HEK293 (cell line): ENCODE results near the gene ARL13A.

Source experiments
- KLF10 ChIP-seq: fragments of 450-650 bp; IDR thresholded peaks from 2 replicates; pipeline ENCODE4 v1.5.1; 2018; ENCODE audit warnings: missing biosample characterization, mild to moderate bottlenecking, missing genetic modification characterization
- OSR2 ChIP-seq: fragments of 450-650 bp; formaldehyde crosslinking; IDR thresholded peaks from 2 replicates; pipeline ENCODE4 v1.5.1; 2016; ENCODE audit warnings: missing biosample characterization, missing genetic modification characterization
- TCF7L2 ChIP-seq: IDR thresholded peaks from 2 replicates; pipeline ENCODE4 v1.6.1; 2011; ENCODE audit warnings: low read depth, mild to moderate bottlenecking, inconsistent platforms, low read length, moderate library complexity, borderline replicate concordance
- ZBTB1 ChIP-seq: fragments of 450-650 bp; formaldehyde crosslinking; IDR thresholded peaks from 2 replicates; pipeline ENCODE4 v1.5.1; 2016; ENCODE audit warnings: missing biosample characterization, missing genetic modification characterization
- ZNF169 ChIP-seq: fragments of 450-650 bp; formaldehyde crosslinking; IDR thresholded peaks from 2 replicates; pipeline ENCODE4 v1.5.1; 2016; ENCODE audit warnings: missing biosample characterization, missing genetic modification characterization
- ZNF175 ChIP-seq: fragments of 450-650 bp; formaldehyde crosslinking; IDR thresholded peaks from 2 replicates; pipeline ENCODE4 v1.5.1; 2016; ENCODE audit warnings: missing biosample characterization, missing genetic modification characterization
- ZNF239 ChIP-seq: fragments of 450-650 bp; formaldehyde crosslinking; IDR thresholded peaks from 2 replicates; pipeline ENCODE4 v1.5.1; 2016; ENCODE audit warnings: missing biosample characterization, missing genetic modification characterization
- ZNF266 ChIP-seq: fragments of 450-650 bp; formaldehyde crosslinking; IDR thresholded peaks from 2 replicates; pipeline ENCODE4 v1.5.1; 2016; ENCODE audit warnings: missing biosample characterization, missing genetic modification characterization, low read depth
- ZNF302 ChIP-seq: fragments of 450-650 bp; formaldehyde crosslinking; IDR thresholded peaks from 2 replicates; pipeline ENCODE4 v1.5.1; 2016; ENCODE audit warnings: missing biosample characterization, missing genetic modification characterization, low read depth
- ZNF341 ChIP-seq: fragments of 450-650 bp; formaldehyde crosslinking; IDR thresholded peaks from 2 replicates; pipeline ENCODE4; 2016; ENCODE audit warnings: low read depth, missing biosample characterization, missing genetic modification characterization
- ZNF404 ChIP-seq: fragments of 450-650 bp; formaldehyde crosslinking; IDR thresholded peaks from 2 replicates; pipeline ENCODE4 v1.5.1; 2017; ENCODE audit warnings: missing biosample characterization, missing genetic modification characterization
- ZNF426 ChIP-seq: fragments of 450-650 bp; formaldehyde crosslinking; IDR thresholded peaks from 2 replicates; pipeline ENCODE4 v1.5.1; 2017; ENCODE audit warnings: missing biosample characterization, missing genetic modification characterization, mild to moderate bottlenecking, inconsistent platforms, moderate library complexity
- ZNF514 ChIP-seq: fragments of 450-650 bp; formaldehyde crosslinking; IDR thresholded peaks from 2 replicates; pipeline ENCODE4 v1.5.1; 2016; ENCODE audit warnings: missing biosample characterization, missing genetic modification characterization
- ZNF560 ChIP-seq: fragments of 450-650 bp; formaldehyde crosslinking; IDR thresholded peaks from 2 replicates; pipeline ENCODE4 v1.5.1; 2017; ENCODE audit warnings: missing biosample characterization, missing genetic modification characterization, borderline replicate concordance
- ZNF629 ChIP-seq: fragments of 450-650 bp; formaldehyde crosslinking; IDR thresholded peaks from 2 replicates; pipeline ENCODE4 v1.5.1; 2017; ENCODE audit warnings: missing biosample characterization, missing genetic modification characterization
- ZNF747 ChIP-seq: fragments of 450-650 bp; formaldehyde crosslinking; IDR thresholded peaks from 2 replicates; pipeline ENCODE4 v1.5.1; 2016; ENCODE audit warnings: missing biosample characterization, missing genetic modification characterization
- ZSCAN30 ChIP-seq: fragments of 450-650 bp; IDR thresholded peaks from 2 replicates; pipeline ENCODE4 v1.5.1; 2018; ENCODE audit warnings: missing biosample characterization, mild to moderate bottlenecking, missing genetic modification characterization, moderate library complexity
- TF ChIP-seq, protein P1 (sequence below): fragments of 450-650 bp; IDR thresholded peaks from 2 replicates; pipeline ENCODE4 v1.5.1; 2018; ENCODE audit warnings: missing biosample characterization, missing genetic modification characterization
- TF ChIP-seq, protein P2 (sequence below): fragments of 450-650 bp; formaldehyde crosslinking; IDR thresholded peaks from 2 replicates; pipeline ENCODE4 v1.5.1; 2016; ENCODE audit warnings: missing biosample characterization, missing genetic modification characterization
- TF ChIP-seq, protein P3 (sequence below): fragments of 450-650 bp; formaldehyde crosslinking; IDR thresholded peaks from 2 replicates; pipeline ENCODE4 v1.5.1; 2016; ENCODE audit warnings: missing biosample characterization, missing genetic modification characterization
- TF ChIP-seq, protein P4 (sequence below): fragments of 450-650 bp; formaldehyde crosslinking; IDR thresholded peaks from 2 replicates; pipeline ENCODE4 v1.5.1; 2016; ENCODE audit warnings: missing biosample characterization, missing genetic modification characterization
- TF ChIP-seq, protein P5 (sequence below): fragments of 450-650 bp; formaldehyde crosslinking; optimal IDR thresholded peaks from 2 replicates; pipeline ENCODE3; 2016; ENCODE audit warnings: missing biosample characterization, mild to moderate bottlenecking, missing genetic modification characterization
- TF ChIP-seq, protein P6 (sequence below): fragments of 450-650 bp; formaldehyde crosslinking; IDR thresholded peaks from 2 replicates; pipeline ENCODE4 v1.5.1; 2016; ENCODE audit warnings: missing biosample characterization, missing genetic modification characterization, borderline replicate concordance
- TF ChIP-seq, protein P7 (sequence below): fragments of 450-650 bp; formaldehyde crosslinking; IDR thresholded peaks from 2 replicates; pipeline ENCODE4 v1.5.1; 2016; ENCODE audit warnings: missing biosample characterization, missing genetic modification characterization

Gene ARL13A

DNA sequence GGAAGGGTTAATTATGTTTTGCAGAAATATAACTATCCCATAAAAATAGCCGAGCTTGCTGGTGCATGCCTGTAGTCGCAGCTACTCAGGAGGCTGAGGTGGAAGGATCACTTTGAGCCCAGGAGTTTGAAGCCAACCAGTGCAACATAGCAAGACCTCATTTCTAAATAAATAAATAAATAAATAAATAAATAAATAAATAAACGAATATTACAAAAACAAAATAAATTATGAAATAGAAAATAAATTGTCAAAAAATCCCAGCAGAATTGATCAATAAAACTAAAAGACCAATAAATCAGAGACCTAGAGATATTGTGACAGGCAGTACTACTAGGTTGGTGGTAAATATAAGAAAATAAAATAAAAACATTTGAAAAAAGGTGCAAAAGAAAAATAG is 6.7 kb upstream of the ARL13A start (continued):
- TF ChIP-seq, protein P1, sequence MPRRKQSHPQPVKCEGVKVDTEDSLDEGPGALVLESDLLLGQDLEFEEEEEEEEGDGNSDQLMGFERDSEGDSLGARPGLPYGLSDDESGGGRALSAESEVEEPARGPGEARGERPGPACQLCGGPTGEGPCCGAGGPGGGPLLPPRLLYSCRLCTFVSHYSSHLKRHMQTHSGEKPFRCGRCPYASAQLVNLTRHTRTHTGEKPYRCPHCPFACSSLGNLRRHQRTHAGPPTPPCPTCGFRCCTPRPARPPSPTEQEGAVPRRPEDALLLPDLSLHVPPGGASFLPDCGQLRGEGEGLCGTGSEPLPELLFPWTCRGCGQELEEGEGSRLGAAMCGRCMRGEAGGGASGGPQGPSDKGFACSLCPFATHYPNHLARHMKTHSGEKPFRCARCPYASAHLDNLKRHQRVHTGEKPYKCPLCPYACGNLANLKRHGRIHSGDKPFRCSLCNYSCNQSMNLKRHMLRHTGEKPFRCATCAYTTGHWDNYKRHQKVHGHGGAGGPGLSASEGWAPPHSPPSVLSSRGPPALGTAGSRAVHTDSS (tag by site-specific recombination), result no peak
- no peak for TF ChIP-seq TCF7L2
- TF ChIP-seq, protein P2, sequence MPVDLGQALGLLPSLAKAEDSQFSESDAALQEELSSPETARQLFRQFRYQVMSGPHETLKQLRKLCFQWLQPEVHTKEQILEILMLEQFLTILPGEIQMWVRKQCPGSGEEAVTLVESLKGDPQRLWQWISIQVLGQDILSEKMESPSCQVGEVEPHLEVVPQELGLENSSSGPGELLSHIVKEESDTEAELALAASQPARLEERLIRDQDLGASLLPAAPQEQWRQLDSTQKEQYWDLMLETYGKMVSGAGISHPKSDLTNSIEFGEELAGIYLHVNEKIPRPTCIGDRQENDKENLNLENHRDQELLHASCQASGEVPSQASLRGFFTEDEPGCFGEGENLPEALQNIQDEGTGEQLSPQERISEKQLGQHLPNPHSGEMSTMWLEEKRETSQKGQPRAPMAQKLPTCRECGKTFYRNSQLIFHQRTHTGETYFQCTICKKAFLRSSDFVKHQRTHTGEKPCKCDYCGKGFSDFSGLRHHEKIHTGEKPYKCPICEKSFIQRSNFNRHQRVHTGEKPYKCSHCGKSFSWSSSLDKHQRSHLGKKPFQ (tag by site-specific recombination), result no peak
- TF ChIP-seq, protein P3, sequence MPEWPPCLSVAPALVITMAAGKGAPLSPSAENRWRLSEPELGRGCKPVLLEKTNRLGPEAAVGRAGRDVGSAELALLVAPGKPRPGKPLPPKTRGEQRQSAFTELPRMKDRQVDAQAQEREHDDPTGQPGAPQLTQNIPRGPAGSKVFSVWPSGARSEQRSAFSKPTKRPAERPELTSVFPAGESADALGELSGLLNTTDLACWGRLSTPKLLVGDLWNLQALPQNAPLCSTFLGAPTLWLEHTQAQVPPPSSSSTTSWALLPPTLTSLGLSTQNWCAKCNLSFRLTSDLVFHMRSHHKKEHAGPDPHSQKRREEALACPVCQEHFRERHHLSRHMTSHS (tag by site-specific recombination), result no peak
- TF ChIP-seq ZNF341 (tag by site-specific recombination), result no peak
- TF ChIP-seq ZSCAN30 (tag by site-specific recombination), result no peak
- no peak for TF ChIP-seq ZNF239 (tag by site-specific recombination)
- TF ChIP-seq, protein P4, sequence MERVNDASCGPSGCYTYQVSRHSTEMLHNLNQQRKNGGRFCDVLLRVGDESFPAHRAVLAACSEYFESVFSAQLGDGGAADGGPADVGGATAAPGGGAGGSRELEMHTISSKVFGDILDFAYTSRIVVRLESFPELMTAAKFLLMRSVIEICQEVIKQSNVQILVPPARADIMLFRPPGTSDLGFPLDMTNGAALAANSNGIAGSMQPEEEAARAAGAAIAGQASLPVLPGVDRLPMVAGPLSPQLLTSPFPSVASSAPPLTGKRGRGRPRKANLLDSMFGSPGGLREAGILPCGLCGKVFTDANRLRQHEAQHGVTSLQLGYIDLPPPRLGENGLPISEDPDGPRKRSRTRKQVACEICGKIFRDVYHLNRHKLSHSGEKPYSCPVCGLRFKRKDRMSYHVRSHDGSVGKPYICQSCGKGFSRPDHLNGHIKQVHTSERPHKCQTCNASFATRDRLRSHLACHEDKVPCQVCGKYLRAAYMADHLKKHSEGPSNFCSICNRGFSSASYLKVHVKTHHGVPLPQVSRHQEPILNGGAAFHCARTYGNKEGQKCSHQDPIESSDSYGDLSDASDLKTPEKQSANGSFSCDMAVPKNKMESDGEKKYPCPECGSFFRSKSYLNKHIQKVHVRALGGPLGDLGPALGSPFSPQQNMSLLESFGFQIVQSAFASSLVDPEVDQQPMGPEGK, result no peak
- TF ChIP-seq ZNF514 (tag by site-specific recombination), result no peak
- TF ChIP-seq ZNF404, result no peak
- 0 out of 2 replicates have a peak, but pooled peaks have one; percentile 23 for TF ChIP-seq ZBTB1 (tag by site-specific recombination)
- TF ChIP-seq, protein P5, sequence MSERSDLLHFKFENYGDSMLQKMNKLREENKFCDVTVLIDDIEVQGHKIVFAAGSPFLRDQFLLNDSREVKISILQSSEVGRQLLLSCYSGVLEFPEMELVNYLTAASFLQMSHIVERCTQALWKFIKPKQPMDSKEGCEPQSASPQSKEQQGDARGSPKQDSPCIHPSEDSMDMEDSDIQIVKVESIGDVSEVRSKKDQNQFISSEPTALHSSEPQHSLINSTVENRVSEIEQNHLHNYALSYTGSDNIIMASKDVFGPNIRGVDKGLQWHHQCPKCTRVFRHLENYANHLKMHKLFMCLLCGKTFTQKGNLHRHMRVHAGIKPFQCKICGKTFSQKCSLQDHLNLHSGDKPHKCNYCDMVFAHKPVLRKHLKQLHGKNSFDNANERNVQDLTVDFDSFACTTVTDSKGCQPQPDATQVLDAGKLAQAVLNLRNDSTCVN, result no peak
- TF ChIP-seq, protein P6, sequence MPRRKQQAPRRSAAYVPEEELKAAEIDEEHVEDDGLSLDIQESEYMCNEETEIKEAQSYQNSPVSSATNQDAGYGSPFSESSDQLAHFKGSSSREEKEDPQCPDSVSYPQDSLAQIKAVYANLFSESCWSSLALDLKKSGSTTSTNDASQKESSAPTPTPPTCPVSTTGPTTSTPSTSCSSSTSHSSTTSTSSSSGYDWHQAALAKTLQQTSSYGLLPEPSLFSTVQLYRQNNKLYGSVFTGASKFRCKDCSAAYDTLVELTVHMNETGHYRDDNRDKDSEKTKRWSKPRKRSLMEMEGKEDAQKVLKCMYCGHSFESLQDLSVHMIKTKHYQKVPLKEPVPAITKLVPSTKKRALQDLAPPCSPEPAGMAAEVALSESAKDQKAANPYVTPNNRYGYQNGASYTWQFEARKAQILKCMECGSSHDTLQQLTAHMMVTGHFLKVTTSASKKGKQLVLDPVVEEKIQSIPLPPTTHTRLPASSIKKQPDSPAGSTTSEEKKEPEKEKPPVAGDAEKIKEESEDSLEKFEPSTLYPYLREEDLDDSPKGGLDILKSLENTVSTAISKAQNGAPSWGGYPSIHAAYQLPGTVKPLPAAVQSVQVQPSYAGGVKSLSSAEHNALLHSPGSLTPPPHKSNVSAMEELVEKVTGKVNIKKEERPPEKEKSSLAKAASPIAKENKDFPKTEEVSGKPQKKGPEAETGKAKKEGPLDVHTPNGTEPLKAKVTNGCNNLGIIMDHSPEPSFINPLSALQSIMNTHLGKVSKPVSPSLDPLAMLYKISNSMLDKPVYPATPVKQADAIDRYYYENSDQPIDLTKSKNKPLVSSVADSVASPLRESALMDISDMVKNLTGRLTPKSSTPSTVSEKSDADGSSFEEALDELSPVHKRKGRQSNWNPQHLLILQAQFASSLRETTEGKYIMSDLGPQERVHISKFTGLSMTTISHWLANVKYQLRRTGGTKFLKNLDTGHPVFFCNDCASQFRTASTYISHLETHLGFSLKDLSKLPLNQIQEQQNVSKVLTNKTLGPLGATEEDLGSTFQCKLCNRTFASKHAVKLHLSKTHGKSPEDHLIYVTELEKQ (tag by site-specific recombination), result no peak
- TF ChIP-seq ZNF560 (tag by site-specific recombination), result 0 out of 2 replicates have a peak, but pooled peaks have one; percentile 33
- TF ChIP-seq ZNF175 (tag by site-specific recombination), result no peak
- TF ChIP-seq ZNF426 (tag by site-specific recombination), result peak; percentile 85
- no peak for TF ChIP-seq ZNF302
- no peak for TF ChIP-seq ZNF169
- TF ChIP-seq ZNF266 (tag by site-specific recombination), result peak; percentile 73
- TF ChIP-seq OSR2 (tag by site-specific recombination), result no peak
- TF ChIP-seq, protein P7, sequence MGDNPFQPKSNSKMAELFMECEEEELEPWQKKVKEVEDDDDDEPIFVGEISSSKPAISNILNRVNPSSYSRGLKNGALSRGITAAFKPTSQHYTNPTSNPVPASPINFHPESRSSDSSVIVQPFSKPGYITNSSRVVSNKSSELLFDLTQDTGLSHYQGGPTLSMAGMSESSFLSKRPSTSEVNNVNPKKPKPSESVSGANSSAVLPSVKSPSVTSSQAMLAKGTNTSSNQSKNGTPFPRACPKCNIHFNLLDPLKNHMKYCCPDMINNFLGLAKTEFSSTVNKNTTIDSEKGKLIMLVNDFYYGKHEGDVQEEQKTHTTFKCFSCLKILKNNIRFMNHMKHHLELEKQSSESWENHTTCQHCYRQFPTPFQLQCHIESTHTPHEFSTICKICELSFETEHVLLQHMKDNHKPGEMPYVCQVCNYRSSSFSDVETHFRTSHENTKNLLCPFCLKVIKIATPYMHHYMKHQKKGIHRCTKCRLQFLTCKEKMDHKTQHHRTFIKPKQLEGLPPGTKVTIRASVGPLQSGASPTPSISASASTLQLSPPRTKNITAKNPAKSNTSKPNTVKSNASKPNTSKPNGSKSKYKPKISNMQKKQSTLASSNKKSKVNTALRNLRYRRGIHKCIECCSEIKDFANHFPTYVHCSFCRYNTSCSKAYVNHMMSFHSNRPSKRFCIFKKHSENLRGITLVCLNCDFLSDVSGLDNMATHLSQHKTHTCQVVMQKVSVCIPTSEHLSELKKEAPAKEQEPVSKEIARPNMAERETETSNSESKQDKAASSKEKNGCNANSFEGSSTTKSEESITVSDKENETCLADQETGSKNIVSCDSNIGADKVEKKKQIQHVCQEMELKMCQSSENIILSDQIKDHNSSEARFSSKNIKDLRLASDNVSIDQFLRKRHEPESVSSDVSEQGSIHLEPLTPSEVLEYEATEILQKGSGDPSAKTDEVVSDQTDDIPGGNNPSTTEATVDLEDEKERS (tag by site-specific recombination), result no peak
- TF ChIP-seq ZNF747 (tag by site-specific recombination), result no peak
- no peak for TF ChIP-seq KLF10
- 0 out of 2 replicates have a peak, but pooled peaks have one; percentile 34 for TF ChIP-seq ZNF629
